22Rv1 (cell line): Measurements from ENCODE around the gene ELAVL4.

Source experiments
- CTCF ChIP-seq: fragments of 450-650 bp; IDR thresholded peaks from 2 replicates; pipeline ENCODE4 v1.5.1; 2017; ENCODE audit warnings: mild to moderate bottlenecking
- ZFX ChIP-seq: fragments of 450-650 bp; IDR thresholded peaks from 2 replicates; pipeline ENCODE4 v1.6.1; 2017; ENCODE audit warnings: antibody characterized with exemption, borderline replicate concordance

- TF ChIP-seq CTCF: no peak
- TF ChIP-seq ZFX: no peak
Measured at GRCh38 chr1:50197216-50197615, 88.5 kb downstream of the ELAVL4 start.
